SK-N-SH (cell line): Measurements from ENCODE around the gene WDR53. TPM values are rescaled to one million over a fixed set of nuclear protein-coding genes. Genes with fewer than 3 reads are reported as not detected.

ENCODE experiments used
- CTCF ChIA-PET: fragments of 300-600, 350-600 bp; formaldehyde crosslinking; extraction: SDS; loops from one replicate; lab custom pipeline; 2021; lab: Yijun Ruan, JAX
- POLR2A ChIA-PET: fragments of 350-600 bp; sonication (Branson Sonifier 250); formaldehyde crosslinking; extraction: SDS; loops from one replicate; lab custom pipeline; 2020; ENCODE audit warnings: antibody characterized with exemption, inconsistent platforms; lab: Yijun Ruan, JAX
- DNase-seq: peaks from one replicate; pipeline ENCODE4 v3.0.0; 2012
- H2AFZ ChIP-seq: fragments of 200-600 bp; sonication (generic); 2 replicates; pipeline ENCODE4 v1.8.1; 2016; ENCODE audit warnings: antibody characterized with exemption, mild to moderate bottlenecking, low read depth
- H3F3A ChIP-seq: fragments of 200-600 bp; sonication (generic); replicated peaks from 2 replicates; pipeline ENCODE3; 2016; ENCODE audit warnings: antibody characterized with exemption, mild to moderate bottlenecking; ENCODE audit not compliant: insufficient read depth
- H3K27ac ChIP-seq, 2 experiments: fragments of 200-500 bp in 1 of 2; fragments of 200-600 bp in 1 of 2; sonication (Bioruptor generic) in 1 of 2; sonication (generic), shearing (Covaris generic) in 1 of 2; 2 replicates each; pipeline versions ENCODE4 v1.5.1 to v1.6.1; 2014 to 2016; ENCODE audit warnings: low read depth in 2 of 2, inconsistent platforms in 1 of 2, low read length in 1 of 2, mild to moderate bottlenecking in 1 of 2, mixed read lengths in 1 of 2
- H3K27me3 ChIP-seq: fragments of 200-600 bp; sonication (generic), shearing (Covaris generic); 2 replicates; pipeline ENCODE4 v1.6.1; 2016; ENCODE audit warnings: mixed run types; ENCODE audit not compliant: insufficient read depth
- H3K36me3 ChIP-seq, 2 experiments: fragments of 200-500 bp in 1 of 2; fragments of 200-600 bp in 1 of 2; sonication (Bioruptor generic) in 1 of 2; sonication (generic) in 1 of 2; replicated peaks in 1 of 2; 2 replicates each; pipeline versions ENCODE3 to v1.5.1; 2014 to 2016; ENCODE audit warnings: low read length in 1 of 2, mild to moderate bottlenecking in 1 of 2; ENCODE audit not compliant: insufficient read depth in 2 of 2, control insufficient read depth in 1 of 2
- H3K4me1 ChIP-seq, 2 experiments: fragments of 200-500 bp in 1 of 2; fragments of 200-600 bp in 1 of 2; sonication (Bioruptor generic) in 1 of 2; sonication (generic), shearing (Covaris generic) in 1 of 2; 2 replicates each; pipeline versions ENCODE4 v1.5.1 to v1.6.1; 2014 to 2016; ENCODE audit warnings: low read depth in 1 of 2, low read length in 1 of 2, mixed run types in 1 of 2; ENCODE audit not compliant: insufficient read depth in 2 of 2, control insufficient read depth in 1 of 2
- H3K4me2 ChIP-seq: fragments of 200-600 bp; sonication (generic), shearing (Covaris generic); 2 replicates; pipeline ENCODE4 v1.6.1; 2017; ENCODE audit warnings: mixed run types
- H3K4me3 ChIP-seq, 2 experiments: fragments of 200-500 bp in 1 of 2; fragments of 200-600 bp in 1 of 2; sonication (Bioruptor generic) in 1 of 2; sonication (generic), shearing (Covaris generic) in 1 of 2; 2 replicates each; pipeline versions ENCODE4 v1.5.1 to v1.8.1; 2014 to 2016; ENCODE audit warnings: low read depth in 2 of 2, inconsistent platforms in 1 of 2, low read length in 1 of 2, mild to moderate bottlenecking in 1 of 2, mixed read lengths in 1 of 2, moderate library complexity in 1 of 2
- H3K79me2 ChIP-seq: fragments of 200-600 bp; sonication (generic); 2 replicates; pipeline ENCODE4 v1.8.1; 2017; ENCODE audit warnings: mild to moderate bottlenecking; ENCODE audit not compliant: insufficient read depth
- H3K9ac ChIP-seq: fragments of 200-600 bp; sonication (generic); 2 replicates; pipeline ENCODE4 v1.6.1; 2017; ENCODE audit warnings: mixed run types
- H3K9me2 ChIP-seq: fragments of 200-600 bp; sonication (generic); 2 replicates; pipeline ENCODE4 v1.6.1; 2017; ENCODE audit warnings: mixed run types
- H3K9me3 ChIP-seq: fragments of 200-600 bp; sonication (generic); 2 replicates; pipeline ENCODE4 v1.6.1; 2017; ENCODE audit warnings: mixed run types, mild to moderate bottlenecking, moderate library complexity
- H4K20me1 ChIP-seq: fragments of 200-600 bp; sonication (generic); 2 replicates; pipeline ENCODE4 v1.6.1; 2017; ENCODE audit warnings: mild to moderate bottlenecking, mixed run types; ENCODE audit not compliant: insufficient read depth
- ELF1 ChIP-seq: IDR thresholded peaks from 2 replicates; pipeline ENCODE4 v1.4.0; 2012
- EZH2phosphoT487 ChIP-seq: fragments of 200-600 bp; sonication (generic); IDR thresholded peaks from 2 replicates; pipeline ENCODE4 v1.6.1; 2017; ENCODE audit warnings: low read depth, mixed run types, mild to moderate bottlenecking, antibody characterized with exemption, moderate library complexity, borderline replicate concordance
- FOXJ3 ChIP-seq: sonication (generic); formaldehyde crosslinking; IDR thresholded peaks from 2 replicates; pipeline ENCODE4 v1.5.1; 2020; ENCODE audit warnings: mild to moderate bottlenecking, missing genetic modification reagents
- MEF2A ChIP-seq: IDR thresholded peaks from 2 replicates; pipeline ENCODE4 v1.4.0; 2012; ENCODE audit warnings: low read depth, borderline replicate concordance
- PBX3 ChIP-seq: IDR thresholded peaks from 2 replicates; pipeline ENCODE4; 2012
- RFX5 ChIP-seq: IDR thresholded peaks from 2 replicates; pipeline ENCODE4 v1.6.1; 2012; ENCODE audit warnings: mild to moderate bottlenecking, improper control_type of control experiment, low read length
- RXRA ChIP-seq: IDR thresholded peaks from 2 replicates; pipeline ENCODE4 v1.4.0; 2012; ENCODE audit warnings: low read depth, mild to moderate bottlenecking, borderline replicate concordance
- SMC3 ChIP-seq: IDR thresholded peaks from 2 replicates; pipeline ENCODE4 v1.6.1; 2012; ENCODE audit warnings: low read depth, low read length, improper control_type of control experiment
- TAF1 ChIP-seq: IDR thresholded peaks from 2 replicates; pipeline ENCODE4 v1.6.1; 2012; ENCODE audit warnings: low read depth, mild to moderate bottlenecking, low read length, moderate library complexity, borderline replicate concordance
- TEAD4 ChIP-seq: IDR thresholded peaks from 2 replicates; pipeline ENCODE4 v1.4.0; 2012; ENCODE audit warnings: mild to moderate bottlenecking, borderline replicate concordance; ENCODE audit not compliant: insufficient read depth
- WGBS: methylation state at CpG from one replicate; pipeline ENCODE4 v1.1.6; 2017; ENCODE audit warnings: low lambda C conversion rate; 5-methylcytosine and 5-hydroxymethylcytosine counted together
- polyA plus RNA-seq, 3 experiments: library from polyadenylated mRNA; depleted of rRNA; stranded (reverse); fragments of >200 nt; gene quantifications; 2 replicates each; pipeline ENCODE4 v1.2.3, GENCODE V29; 2012
- TF ChIP-seq, protein P1 (sequence below): IDR thresholded peaks from 2 replicates; pipeline ENCODE4 v1.6.1; 2012; ENCODE audit warnings: mild to moderate bottlenecking, low read depth, low read length, moderate library complexity
- TF ChIP-seq, protein P2 (sequence below): IDR thresholded peaks from 2 replicates; pipeline ENCODE4 v1.4.0; 2012; ENCODE audit warnings: low read depth, borderline replicate concordance
- TF ChIP-seq, protein P3 (sequence below): fragments of 150-350 bp; IDR thresholded peaks from 2 replicates; pipeline ENCODE4 v1.6.1; 2016; ENCODE audit warnings: mild to moderate bottlenecking, low read depth, low read length

WDR53 gene
- polyA plus RNA-seq, 1 of the 3 experiments (the other 2 are of a cell fraction) = 7.0 TPM

DNA sequence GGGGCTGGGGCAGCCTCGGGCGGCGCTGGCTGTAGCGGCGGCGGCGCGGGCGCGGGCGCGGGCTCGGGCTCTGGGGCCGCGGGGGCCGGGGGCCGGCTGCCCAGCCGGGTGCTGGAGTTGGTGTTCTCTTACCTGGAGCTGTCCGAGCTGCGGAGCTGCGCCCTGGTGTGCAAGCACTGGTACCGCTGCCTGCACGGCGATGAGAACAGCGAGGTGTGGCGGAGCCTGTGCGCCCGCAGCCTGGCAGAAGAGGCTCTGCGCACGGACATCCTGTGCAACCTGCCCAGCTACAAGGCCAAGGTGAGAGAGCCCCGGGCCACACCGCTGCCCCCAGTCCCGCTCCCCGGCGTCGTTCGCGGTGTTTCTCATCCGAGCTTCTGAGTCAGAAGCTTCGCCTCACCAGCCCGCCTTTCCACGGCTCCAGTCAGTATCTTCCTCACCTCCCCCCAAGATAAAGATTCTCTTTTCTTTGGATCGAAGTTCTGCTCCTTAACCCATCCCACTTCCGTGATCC lies 706 bp upstream of the WDR53 start:
- Histone ChIP-seq H3K79me2 (peaks cover 68% of the 10 kb centered on the region), H3K9me2 (no peaks in the 10 kb centered on the region), H3K4me2 (peak overlapping the region; percentile 88), H4K20me1 (no peaks in the 10 kb centered on the region)
- TF ChIP-seq ELF1 (no peak), RFX5 (no peak), PBX3 (no peak), FOXJ3 (CRISPR knock-in tag) (no peak), TAF1 (no peak), TEAD4 (no peak), SMC3 (no peak), RXRA (no peak), EZH2phosphoT487 (no peak), MEF2A (no peak)
- TF ChIP-seq, protein P1, sequence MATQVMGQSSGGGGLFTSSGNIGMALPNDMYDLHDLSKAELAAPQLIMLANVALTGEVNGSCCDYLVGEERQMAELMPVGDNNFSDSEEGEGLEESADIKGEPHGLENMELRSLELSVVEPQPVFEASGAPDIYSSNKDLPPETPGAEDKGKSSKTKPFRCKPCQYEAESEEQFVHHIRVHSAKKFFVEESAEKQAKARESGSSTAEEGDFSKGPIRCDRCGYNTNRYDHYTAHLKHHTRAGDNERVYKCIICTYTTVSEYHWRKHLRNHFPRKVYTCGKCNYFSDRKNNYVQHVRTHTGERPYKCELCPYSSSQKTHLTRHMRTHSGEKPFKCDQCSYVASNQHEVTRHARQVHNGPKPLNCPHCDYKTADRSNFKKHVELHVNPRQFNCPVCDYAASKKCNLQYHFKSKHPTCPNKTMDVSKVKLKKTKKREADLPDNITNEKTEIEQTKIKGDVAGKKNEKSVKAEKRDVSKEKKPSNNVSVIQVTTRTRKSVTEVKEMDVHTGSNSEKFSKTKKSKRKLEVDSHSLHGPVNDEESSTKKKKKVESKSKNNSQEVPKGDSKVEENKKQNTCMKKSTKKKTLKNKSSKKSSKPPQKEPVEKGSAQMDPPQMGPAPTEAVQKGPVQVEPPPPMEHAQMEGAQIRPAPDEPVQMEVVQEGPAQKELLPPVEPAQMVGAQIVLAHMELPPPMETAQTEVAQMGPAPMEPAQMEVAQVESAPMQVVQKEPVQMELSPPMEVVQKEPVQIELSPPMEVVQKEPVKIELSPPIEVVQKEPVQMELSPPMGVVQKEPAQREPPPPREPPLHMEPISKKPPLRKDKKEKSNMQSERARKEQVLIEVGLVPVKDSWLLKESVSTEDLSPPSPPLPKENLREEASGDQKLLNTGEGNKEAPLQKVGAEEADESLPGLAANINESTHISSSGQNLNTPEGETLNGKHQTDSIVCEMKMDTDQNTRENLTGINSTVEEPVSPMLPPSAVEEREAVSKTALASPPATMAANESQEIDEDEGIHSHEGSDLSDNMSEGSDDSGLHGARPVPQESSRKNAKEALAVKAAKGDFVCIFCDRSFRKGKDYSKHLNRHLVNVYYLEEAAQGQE = no peak
- TF ChIP-seq, protein P2, sequence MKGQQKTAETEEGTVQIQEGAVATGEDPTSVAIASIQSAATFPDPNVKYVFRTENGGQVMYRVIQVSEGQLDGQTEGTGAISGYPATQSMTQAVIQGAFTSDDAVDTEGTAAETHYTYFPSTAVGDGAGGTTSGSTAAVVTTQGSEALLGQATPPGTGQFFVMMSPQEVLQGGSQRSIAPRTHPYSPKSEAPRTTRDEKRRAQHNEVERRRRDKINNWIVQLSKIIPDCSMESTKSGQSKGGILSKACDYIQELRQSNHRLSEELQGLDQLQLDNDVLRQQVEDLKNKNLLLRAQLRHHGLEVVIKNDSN = no peak
- TF ChIP-seq, protein P3, sequence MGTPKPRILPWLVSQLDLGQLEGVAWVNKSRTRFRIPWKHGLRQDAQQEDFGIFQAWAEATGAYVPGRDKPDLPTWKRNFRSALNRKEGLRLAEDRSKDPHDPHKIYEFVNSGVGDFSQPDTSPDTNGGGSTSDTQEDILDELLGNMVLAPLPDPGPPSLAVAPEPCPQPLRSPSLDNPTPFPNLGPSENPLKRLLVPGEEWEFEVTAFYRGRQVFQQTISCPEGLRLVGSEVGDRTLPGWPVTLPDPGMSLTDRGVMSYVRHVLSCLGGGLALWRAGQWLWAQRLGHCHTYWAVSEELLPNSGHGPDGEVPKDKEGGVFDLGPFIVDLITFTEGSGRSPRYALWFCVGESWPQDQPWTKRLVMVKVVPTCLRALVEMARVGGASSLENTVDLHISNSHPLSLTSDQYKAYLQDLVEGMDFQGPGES = no peak
- TF ChIP-seq, all 33 proteins: peak for 0
- H3F3A ChIP-seq = peaks cover 15% of the 10 kb centered on the region
- no peak for DNase-seq
- no peaks in the 10 kb centered on the region for H3K9me3 ChIP-seq
- H3K36me3 ChIP-seq = peaks cover 0 to under 1% of the 10 kb centered on the region in 2 experiments
- peak overlapping the region; percentile 89 to 100 for H3K4me3 ChIP-seq
- ChIA-PET POLR2A (interaction anchor here (0.6 to 1.4 kb wide), 3 partner anchors 15 to 282 kb away, joined by 3 to 4 read pairs (median 4); partner anchors contain the start of gene PCYT1A), CTCF (interaction anchor here (1.5 kb wide), 1 partner anchor 16 kb away, joined by 3 read pairs; no protein-coding TSS in a partner anchor)
- peak overlapping the region; percentile 40 to 47; a peak in 3 of 4 replicates for H3K27ac ChIP-seq
- H2AFZ ChIP-seq = peak overlapping the region; percentile 65; the same call in 1 of the 2 replicates
- H3K27me3 ChIP-seq = no peaks in the 10 kb centered on the region
- WGBS = under 1% methylated on average over 24 of the region's 44 CpGs
- peak overlapping the region; percentile 67 for H3K9ac ChIP-seq
- peaks cover 5 to 11% of the 10 kb centered on the region in 2 experiments; a peak in 3 of 4 replicates for H3K4me1 ChIP-seq
